Tibial artery (tissue), 4 donors: Measurements from ENCODE around the gene CENPA.

ENCODE experiments used
- DNase-seq, 2 donors: peaks; one replicate each; pipeline ENCODE4 v3.0.0-alpha.2; 2019
- H3K27ac ChIP-seq, 2 donors: fragments of 200-600 bp; sonication (generic) in 1 of 2; 1 replicate in 1 of 2; 2 replicates in 1 of 2; pipeline ENCODE4 v1.5.1; 2018 to 2019; ENCODE audit warnings: mild to moderate bottlenecking in 1 of 2
- H3K27me3 ChIP-seq, 2 donors: fragments of 200-600 bp; sonication (generic) in 1 of 2; one replicate each; pipeline versions ENCODE4 v1.5.1 to v1.6.0; 2016 to 2019
- H3K36me3 ChIP-seq, 3 donors: fragments of 200-600 bp; sonication (generic) in 2 of 3; one replicate each; pipeline ENCODE4 v1.5.1; 2016 to 2019; ENCODE audit warnings: mild to moderate bottlenecking in 2 of 3
- H3K4me1 ChIP-seq, 4 donors: fragments of 200-600 bp; sonication (generic) in 2 of 4; 1 replicate in 3 of 4; 2 replicates in 1 of 4; pipeline ENCODE4 v1.5.1; 2016 to 2019
- H3K4me3 ChIP-seq, 2 donors: fragments of 200-600 bp; sonication (generic) in 1 of 2; 1 replicate in 1 of 2; 2 replicates in 1 of 2; pipeline ENCODE4 v1.5.1; 2018 to 2019; ENCODE audit warnings: mild to moderate bottlenecking in 2 of 2
- H3K9me3 ChIP-seq, 3 donors: fragments of 200-600 bp; sonication (generic) in 1 of 3; one replicate each; pipeline ENCODE4 v1.5.1; 2016 to 2019
- intact Hi-C: fragments of 100-400 bp; cut with DNase I; formaldehyde crosslinking; loops from one replicate; pipeline ENCODE4 v1.15.0; 2023; ENCODE audit warnings: low total_unique reads
- TF ChIP-seq, protein P1 (sequence below), 2 experiments: fragments of 200-600 bp in 1 of 2; fragments of 450-650 bp in 1 of 2; IDR thresholded peaks; one replicate each; pipeline ENCODE4 v1.5.1; 2017 to 2019; ENCODE audit warnings: antibody characterized with exemption in 2 of 2, mild to moderate bottlenecking in 1 of 2, moderate library complexity in 1 of 2

The CENPA gene

DNA sequence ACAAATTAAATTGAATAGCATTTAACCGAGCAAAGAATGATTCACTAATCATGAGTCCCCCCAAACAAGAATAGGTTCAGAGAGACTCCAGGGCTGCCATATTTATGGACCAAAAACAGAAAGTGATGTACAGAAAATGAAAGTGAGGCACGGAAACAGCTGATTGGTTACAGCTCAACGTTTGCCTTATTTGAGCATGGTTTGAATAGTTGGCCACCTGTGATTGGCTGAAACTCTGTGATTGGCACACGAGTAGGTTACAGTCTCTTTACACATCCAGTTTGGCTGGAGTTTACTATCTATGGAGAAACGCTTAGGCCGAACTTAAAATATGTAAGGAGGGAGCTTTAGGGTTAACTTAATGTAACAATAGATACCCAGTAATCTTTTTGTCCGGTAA, 35.1 kb downstream of the CENPA start:
- TF ChIP-seq, protein P1, sequence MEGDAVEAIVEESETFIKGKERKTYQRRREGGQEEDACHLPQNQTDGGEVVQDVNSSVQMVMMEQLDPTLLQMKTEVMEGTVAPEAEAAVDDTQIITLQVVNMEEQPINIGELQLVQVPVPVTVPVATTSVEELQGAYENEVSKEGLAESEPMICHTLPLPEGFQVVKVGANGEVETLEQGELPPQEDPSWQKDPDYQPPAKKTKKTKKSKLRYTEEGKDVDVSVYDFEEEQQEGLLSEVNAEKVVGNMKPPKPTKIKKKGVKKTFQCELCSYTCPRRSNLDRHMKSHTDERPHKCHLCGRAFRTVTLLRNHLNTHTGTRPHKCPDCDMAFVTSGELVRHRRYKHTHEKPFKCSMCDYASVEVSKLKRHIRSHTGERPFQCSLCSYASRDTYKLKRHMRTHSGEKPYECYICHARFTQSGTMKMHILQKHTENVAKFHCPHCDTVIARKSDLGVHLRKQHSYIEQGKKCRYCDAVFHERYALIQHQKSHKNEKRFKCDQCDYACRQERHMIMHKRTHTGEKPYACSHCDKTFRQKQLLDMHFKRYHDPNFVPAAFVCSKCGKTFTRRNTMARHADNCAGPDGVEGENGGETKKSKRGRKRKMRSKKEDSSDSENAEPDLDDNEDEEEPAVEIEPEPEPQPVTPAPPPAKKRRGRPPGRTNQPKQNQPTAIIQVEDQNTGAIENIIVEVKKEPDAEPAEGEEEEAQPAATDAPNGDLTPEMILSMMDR (IDR thresholded peaks at IDR 0.05) = no peak
- DNase-seq = no peak
- Histone ChIP-seq H3K9me3 (no peaks in the 10 kb centered on the region), H3K4me3 (no peak overlapping the region), H3K27me3 (peaks cover 0 to 19% of the 10 kb centered on the region in 2 donors), H3K36me3 (no peaks in the 10 kb centered on the region), H3K27ac (no peak overlapping the region), H3K4me1 (peaks cover 0 to 9% (median 2%) of the 10 kb centered on the region in 4 donors)
- intact Hi-C loops = no loop called here

DNA sequence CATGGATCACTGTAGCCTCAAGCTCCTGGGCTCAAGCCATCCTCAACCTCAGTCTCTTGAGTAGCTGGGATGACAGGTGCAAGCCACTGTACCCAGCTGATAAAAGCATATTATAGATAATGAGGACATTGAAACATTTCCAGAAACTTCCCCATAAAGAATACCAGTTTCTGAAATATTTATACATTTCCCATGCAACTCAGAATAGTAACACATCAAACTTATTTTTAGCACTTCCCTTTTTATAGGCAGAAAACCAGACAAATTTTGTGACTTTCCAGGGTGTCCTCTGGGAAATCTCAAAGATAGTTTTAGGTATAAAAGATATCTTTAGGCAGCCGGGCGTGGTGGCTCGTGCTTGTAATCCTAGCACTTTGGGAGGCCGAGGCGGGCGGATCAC, 37.0 kb downstream of the CENPA start:
- Histone ChIP-seq H3K27me3 (peaks cover 0 to 15% of the 10 kb centered on the region in 2 donors), H3K4me3 (no peak overlapping the region), H3K36me3 (no peaks in the 10 kb centered on the region), H3K4me1 (peaks cover 0 to 9% (median 2%) of the 10 kb centered on the region in 4 donors), H3K27ac (no peak overlapping the region), H3K9me3 (no peaks in the 10 kb centered on the region)
- no peak for DNase-seq
- intact Hi-C loops = no loop called here
- TF ChIP-seq, protein P1 (IDR thresholded peaks at IDR 0.05) = no peak

DNA sequence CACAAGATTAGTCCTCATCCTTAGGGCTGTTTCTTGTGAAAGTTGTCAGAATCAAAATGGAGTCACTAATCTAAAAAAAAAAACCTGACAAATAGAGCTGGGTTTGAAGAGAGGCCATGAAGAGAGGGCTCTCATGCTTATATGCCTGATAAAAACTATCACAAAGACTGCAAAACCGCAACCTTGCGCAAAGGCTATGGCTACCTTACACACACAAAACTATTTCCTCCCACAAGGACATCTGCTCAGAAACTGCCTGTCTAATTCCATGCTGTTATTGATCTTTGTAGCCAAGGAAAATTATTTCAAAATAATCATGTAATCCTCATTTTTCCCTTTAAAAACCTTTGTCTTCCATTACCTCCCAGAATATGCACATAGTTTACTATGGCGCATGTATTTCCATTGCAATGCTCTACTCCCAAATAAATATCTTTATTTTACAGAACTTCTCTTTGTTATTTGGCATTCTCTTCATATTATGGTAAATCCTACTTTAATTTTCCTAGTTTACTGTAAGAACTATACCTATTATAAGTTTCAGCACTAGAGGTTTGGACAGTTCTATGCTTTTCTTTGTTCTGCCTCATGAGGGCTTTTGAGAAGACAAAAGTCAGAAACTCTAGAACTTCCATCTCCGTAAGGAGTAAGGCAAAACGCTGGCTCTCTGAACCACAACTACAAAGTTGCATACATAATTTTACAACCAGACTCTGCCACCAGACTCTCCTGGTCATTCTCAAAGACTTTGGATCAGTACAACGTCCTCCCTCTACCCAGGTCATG, 52.5 kb downstream of the CENPA start:
- intact Hi-C loops = no loop called here
- H3K9me3 ChIP-seq = no peaks in the 10 kb centered on the region
- DNase-seq = no peak
- H3K36me3 ChIP-seq = no peaks in the 10 kb centered on the region
- H3K4me3 ChIP-seq = no peak overlapping the region
- no peaks in the 10 kb centered on the region for H3K4me1 ChIP-seq
- H3K27ac ChIP-seq = no peak overlapping the region
- peaks cover 0 to 36% of the 10 kb centered on the region in 2 donors for H3K27me3 ChIP-seq
- TF ChIP-seq, protein P1 (IDR thresholded peaks at IDR 0.05) = no peak

DNA sequence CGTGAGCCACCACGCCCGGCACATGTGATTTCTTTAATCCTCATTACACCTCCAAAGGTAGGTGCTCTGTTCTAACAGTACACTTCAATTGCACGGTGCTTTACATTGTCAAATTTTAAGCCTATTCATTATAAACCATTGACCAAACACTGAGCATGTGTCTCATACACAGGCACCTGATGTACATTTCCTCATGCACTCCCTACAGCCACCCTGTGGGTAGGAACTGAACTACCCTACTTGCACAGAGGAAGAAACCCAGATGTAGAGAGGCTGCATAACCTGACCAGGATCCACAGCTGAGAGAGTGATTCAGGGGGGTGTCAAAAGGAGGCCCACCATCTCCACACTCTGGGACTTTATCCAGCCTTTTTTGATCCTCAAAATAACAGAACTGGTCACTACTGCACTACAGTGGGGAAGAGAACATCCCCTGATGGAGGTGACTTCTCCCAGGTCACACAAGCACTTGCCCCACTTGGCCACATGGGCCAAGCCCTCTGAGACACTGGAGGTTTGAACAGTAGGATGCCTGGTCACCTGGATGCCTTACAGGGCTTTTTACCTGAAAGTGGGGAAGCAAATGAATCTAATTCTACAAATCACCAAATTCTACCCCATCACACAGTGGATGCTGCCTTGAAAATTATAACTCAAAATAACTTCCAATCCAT, 55.2 kb downstream of the CENPA start:
- H3K4me1 ChIP-seq = peaks cover 0 to 2% (median under 1%) of the 10 kb centered on the region in 4 donors
- H3K36me3 ChIP-seq = no peaks in the 10 kb centered on the region
- TF ChIP-seq, protein P1 (IDR thresholded peaks at IDR 0.05) = no peak
- no peak overlapping the region for H3K27ac ChIP-seq
- no peak overlapping the region for H3K4me3 ChIP-seq
- intact Hi-C loops = no loop called here
- no peaks in the 10 kb centered on the region for H3K9me3 ChIP-seq
- no peak for DNase-seq
- peaks cover 0 to 60% of the 10 kb centered on the region in 2 donors for H3K27me3 ChIP-seq

DNA sequence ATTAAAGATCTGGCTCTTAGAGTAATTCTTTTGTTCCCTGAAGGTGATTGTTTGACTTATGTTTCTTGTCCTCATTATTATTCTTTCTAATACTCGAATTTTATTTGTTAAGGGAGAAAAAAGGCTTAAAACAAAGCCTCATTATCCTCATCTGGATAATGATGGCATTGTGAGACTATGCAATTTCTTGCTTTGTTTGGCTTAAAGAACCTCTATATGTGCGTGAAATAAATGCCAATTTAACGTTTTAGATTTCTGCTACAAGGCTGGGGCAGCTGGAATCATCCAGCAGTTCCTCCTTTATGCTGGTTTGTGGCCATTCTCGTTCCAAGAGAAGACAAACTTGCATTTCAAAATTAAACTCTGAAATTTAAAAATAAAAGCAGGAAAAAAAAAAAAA, 57.2 kb downstream of the CENPA start:
- TF ChIP-seq, protein P1 (IDR thresholded peaks at IDR 0.05) = no peak
- no peaks in the 10 kb centered on the region for H3K36me3 ChIP-seq
- no peak overlapping the region for H3K27ac ChIP-seq
- H3K4me1 ChIP-seq = peaks cover 0 to 22% (median 16%) of the 10 kb centered on the region in 4 donors
- no peaks in the 10 kb centered on the region for H3K9me3 ChIP-seq
- no peak for DNase-seq
- H3K27me3 ChIP-seq = peaks cover 3 to 79% of the 10 kb centered on the region in 2 donors
- intact Hi-C loops = no loop called here
- no peak overlapping the region for H3K4me3 ChIP-seq
